Pons (tissue), 1 donor: ENCODE data around the gene ADGRB2.

Source experiments
- DNase-seq: peaks from one replicate; pipeline ENCODE4 v3.0.0-alpha.2; 2016; ENCODE audit warnings: low spot score

Gene ADGRB2

DNA sequence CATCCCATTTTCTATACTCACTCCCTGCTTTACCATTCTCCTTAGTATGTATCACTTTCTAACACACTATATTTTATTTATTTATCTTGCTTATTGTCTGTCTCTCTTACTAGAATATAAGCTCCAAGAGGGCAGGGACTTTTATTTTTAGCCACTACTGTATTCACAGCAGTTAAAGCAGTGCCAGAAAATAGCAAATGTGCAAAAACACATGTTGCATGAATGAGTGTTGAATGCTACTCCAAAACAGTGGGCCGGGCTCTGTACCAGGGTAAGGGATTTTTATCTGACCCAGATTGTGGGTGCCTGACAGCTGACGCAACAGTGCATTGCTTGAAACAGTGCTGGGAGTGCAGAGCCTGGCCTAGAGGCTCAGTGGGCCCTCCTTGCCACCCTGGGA lies 85.0 kb downstream of the ADGRB2 start:
- no peak for DNase-seq

DNA sequence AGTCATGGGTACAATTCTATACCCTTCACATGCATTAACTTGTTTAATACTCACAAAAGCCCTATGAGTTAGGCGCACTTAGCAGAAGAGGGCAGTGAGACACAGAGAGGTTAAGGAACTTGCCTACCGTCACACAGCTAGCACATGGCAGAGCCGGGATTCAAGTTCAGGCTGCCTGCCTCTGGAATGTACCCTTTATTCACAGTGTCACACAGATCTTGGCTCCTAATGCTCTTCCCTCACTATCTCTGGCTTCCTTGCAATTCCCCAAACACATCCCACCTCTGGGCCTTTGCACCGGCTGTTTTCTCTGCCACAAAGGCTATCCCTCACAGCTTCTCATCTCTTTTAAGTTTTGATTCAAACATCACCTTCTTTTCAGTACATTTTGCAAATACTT lies 85.5 kb downstream of the ADGRB2 start:
- no peak for DNase-seq

DNA sequence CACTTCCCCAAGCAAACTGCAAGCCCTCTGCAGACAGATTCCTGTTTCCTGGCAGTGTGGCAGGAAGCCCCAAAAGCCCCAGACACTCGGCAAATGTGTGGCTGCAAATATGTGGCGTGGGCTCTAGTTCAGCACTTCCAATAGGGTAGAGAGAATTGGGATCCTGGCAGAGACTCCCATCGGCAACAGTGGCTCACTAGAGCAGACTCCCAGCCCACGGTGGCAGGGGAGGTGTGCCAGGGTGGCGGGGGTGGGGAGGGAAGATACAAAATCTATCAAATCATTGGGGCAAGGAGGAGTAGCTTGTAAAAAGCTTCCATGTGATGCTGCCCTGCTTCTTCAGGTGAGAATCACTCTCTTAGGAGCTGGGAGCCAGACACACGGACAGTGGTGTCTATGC lies 86.2 kb downstream of the ADGRB2 start:
- no peak for DNase-seq

DNA sequence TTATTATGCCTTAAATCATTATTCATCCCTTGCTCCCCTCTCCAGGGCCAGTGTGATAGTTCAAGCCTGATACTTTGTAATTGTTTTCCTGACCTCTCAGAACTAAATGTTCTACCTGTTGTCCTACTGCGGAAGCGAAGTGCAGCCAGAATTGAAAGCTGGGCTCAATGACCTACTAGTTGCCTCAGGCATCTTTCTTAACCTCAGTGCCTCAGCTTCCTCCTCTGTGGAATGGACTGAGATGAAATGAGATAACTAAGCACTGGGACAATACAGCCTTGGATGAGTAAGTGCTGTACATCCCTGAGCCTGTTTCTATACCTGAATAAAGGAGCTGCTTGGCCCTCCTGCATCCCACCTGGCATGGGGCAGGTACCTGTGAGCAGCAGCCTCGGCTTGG lies 86.7 kb downstream of the ADGRB2 start:
- DNase-seq = no peak
